Motor neuron (in vitro differentiated cells): ENCODE measurements around the gene EFR3B. TPM values are rescaled to one million over a fixed set of nuclear protein-coding genes. Genes with fewer than 3 reads are reported as not detected.
A peak's percentile ranks its signal among the peaks of the same experiment; 100 is the strongest.
"Not testable (repeated sequence)": the region's sequence is repeated elsewhere in the genome, so short reads cannot be mapped to it uniquely, and the experiment has no call there.

Experiments
- ATAC-seq, 8 experiments: fragments of 200-7000 bp; cut with Tn5 transposase; replicated peaks in 6 of 8; 2 replicates each; pipeline ENCODE4 v1.8.0; 2021; ENCODE audit warnings: mild to moderate bottlenecking in 8 of 8, moderate library complexity in 8 of 8
- H3K27ac ChIP-seq, 2 donors: fragments of 250-450 bp; sonication (Bioruptor Pico); 2 replicates each; pipeline ENCODE4 v1.9.0; 2021; ENCODE audit warnings: antibody characterized with exemption in 2 of 2, mild to moderate bottlenecking in 2 of 2, moderate library complexity in 1 of 2
- H3K4me1 ChIP-seq, 2 donors: fragments of 250-450 bp; sonication (Bioruptor Pico); replicated peaks in 1 of 2; 2 replicates each; pipeline ENCODE4 v1.6.1; 2021; ENCODE audit warnings: antibody characterized with exemption in 2 of 2, mild to moderate bottlenecking in 2 of 2, moderate library complexity in 1 of 2
- H3K4me3 ChIP-seq, 5 donors: fragments of 250-450 bp; sonication (Bioruptor Pico); 2 replicates each; pipeline ENCODE4 v1.9.0; 2021; ENCODE audit warnings: antibody characterized with exemption in 5 of 5, mild to moderate bottlenecking in 5 of 5, moderate library complexity in 4 of 5
- WGBS, 10 experiments: fragments of 450-650 bp; shearing (Covaris generic); methylation state at CpG; one replicate each; pipeline ENCODE4 v1.0.0; 2022; 5-methylcytosine and 5-hydroxymethylcytosine counted together
- in situ Hi-C, 9 experiments: fragments of 400-800 bp; cut with MboI; loops; one replicate each; pipeline ENCODE4 v1.15.0; 2021; ENCODE audit warnings: low sequenced_read_pairs in 9 of 9, low pct_unique_long_range_greater_than_20kb in 2 of 9; ENCODE audit not compliant: unreplicated experiment in 9 of 9
- total RNA-seq, 8 experiments: library from RNA; unstranded; fragments of 300-600 nt; gene quantifications; 2 replicates each; pipeline versions ENCODE4 v1.2.3 to v1.2.4, GENCODE V29; 2022

The EFR3B gene
- total RNA-seq, 8 experiments from 2014 or later = 12.3 to 30.7 (median 21.1) TPM

GRCh38 chr2:25149646-25150045 lies 107.8 kb downstream of the EFR3B start:
- no peak overlapping the region for H3K4me3 ChIP-seq
- ATAC-seq = no peak
- no peaks in the 10 kb centered on the region for H3K4me1 ChIP-seq
- in situ Hi-C loops = loop anchor here in 3 of 9 experiments (25.0 kb wide), 2 partner anchors 162 to 737 kb away; no protein-coding TSS in a partner anchor
- 87 to 100% (median 100%) methylated on average over 1 to 3 of the region's 6 CpGs; no CpG with 5 or more reads in 6 of the 10 experiments for WGBS, 10 experiments
- no peak overlapping the region for H3K27ac ChIP-seq

DNA sequence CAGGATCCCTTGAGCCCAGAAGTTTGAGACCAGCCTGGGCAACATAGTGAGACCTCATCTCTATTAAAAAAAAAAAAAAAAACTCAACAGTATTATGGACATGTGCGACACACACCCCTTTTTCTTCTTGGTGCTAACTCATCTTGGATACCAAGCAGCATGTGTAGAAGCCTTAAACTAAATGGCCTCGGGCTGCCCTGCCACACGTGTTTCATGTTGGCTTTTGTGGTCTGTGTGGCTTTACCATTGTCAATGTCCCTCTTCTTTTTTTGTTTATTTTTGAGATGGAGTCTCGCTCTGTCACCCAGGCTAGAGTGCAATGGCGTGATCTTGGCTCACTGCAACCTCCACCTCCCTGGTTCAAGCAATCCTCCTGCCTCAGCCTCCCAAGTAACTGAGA lies 109.1 kb downstream of the EFR3B start:
- H3K27ac ChIP-seq, H3K4me1 ChIP-seq, H3K4me3 ChIP-seq, in situ Hi-C loops, ATAC-seq: not testable (repeated sequence)
- WGBS, 10 experiments = 71 to 100% (median 93%) methylated on average over 1 to 3 of the region's 5 CpGs; no CpG with 5 or more reads in 3 of the 10 experiments

- Histone ChIP-seq H3K4me3 (no peak overlapping the region), H3K4me1 (no peaks in the 10 kb centered on the region), H3K27ac (no peak overlapping the region)
- no peak for ATAC-seq
- in situ Hi-C loops = no loop called here
- WGBS, 10 experiments = 50 to 100% (median 94%) methylated on average over 1 to 9 of the region's 12 CpGs; no CpG with 5 or more reads in 6 of the 10 experiments
These were observed 109.8 kb downstream of the EFR3B start for GRCh38 chr2:25151718-25152117.

DNA sequence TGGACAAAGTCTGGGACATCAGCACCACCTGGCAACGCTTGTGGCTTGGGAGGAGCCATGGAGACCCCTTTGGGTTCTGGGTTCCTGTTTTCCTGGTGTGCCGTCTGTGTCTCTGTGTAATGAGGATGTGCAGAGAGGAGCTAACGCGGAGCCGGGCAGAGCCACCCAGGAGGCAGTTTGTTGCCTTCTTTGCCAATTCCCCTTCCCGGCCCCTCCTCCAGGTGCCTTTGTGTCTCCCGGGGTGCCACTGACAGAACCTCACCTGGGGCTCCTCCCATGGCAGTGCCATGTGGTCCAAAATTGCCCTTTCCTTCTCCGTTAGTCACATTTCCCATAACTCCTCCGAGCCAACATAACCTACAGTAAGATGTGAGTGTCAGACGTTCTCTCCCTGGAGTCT lies 113.5 kb downstream of the EFR3B start:
- in situ Hi-C loops = no loop called here
- 73 to 100% (median 100%) methylated on average over 1 to 7 of the region's 10 CpGs; no CpG with 5 or more reads in 1 of the 10 experiments for WGBS, 10 experiments

DNA sequence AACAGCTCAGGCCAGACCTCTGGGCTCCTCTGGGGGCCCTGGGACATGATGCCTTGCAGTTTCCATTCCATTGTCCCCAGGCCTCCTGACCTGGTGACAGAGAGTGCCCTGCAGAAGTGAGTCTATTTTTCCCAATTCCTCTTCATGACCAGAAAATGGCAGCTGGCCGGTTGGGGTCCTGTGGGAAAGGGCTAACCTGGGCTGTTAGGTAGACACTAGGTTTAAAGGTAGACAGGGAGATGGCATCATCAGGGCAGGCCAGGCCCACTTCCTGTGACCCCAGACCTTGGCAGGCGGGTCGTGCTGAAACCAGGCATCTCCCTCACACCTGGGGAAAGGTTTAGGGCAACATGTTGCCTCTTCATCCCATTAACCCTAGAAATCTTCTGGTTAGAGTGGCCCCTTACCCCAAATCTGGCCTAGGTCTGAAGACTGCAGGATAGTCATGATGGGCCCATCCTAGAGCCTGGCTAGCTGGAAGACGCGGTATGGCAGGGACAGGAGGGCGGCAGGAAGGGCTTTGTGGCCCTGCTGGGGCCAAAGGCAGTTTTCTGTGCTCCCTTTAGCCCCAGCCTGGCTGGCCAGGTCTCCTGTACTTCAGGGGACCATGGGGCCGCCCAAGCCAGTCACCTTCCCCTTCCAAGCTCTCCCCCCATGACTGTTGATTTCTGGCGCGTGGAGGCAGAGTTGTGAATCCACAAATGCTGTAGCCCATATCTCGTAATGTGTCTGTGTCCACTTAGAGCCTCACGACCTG lies 116.4 kb downstream of the EFR3B start:
- no peak for ATAC-seq
- no peaks in the 10 kb centered on the region for H3K4me1 ChIP-seq
- WGBS, 10 experiments = 73 to 94% (median 82%) methylated on average over 1 to 7 of the region's 11 CpGs; no CpG with 5 or more reads in 4 of the 10 experiments
- no peak overlapping the region for H3K27ac ChIP-seq
- in situ Hi-C loops = no loop called here
- no peak overlapping the region for H3K4me3 ChIP-seq

More for the DNA sequence above, 113.5 kb downstream of the EFR3B start:
- H3K27ac ChIP-seq = no peak overlapping the region
- no peaks in the 10 kb centered on the region for H3K4me1 ChIP-seq
- no peak overlapping the region for H3K4me3 ChIP-seq
- no peak for ATAC-seq

GRCh38 chr2:25159949-25160348 lies 118.1 kb downstream of the EFR3B start:
- WGBS, 10 experiments = 61 to 90% (median 69%) methylated on average over 1 to 5 of the region's 8 CpGs; no CpG with 5 or more reads in 4 of the 10 experiments
- H3K4me1 ChIP-seq = no peaks in the 10 kb centered on the region
- H3K27ac ChIP-seq = no peak overlapping the region
- H3K4me3 ChIP-seq = no peak overlapping the region
- in situ Hi-C loops = no loop called here
- peak in 3 of 8 experiments; percentile 20 to 76 (median 50) for ATAC-seq

DNA sequence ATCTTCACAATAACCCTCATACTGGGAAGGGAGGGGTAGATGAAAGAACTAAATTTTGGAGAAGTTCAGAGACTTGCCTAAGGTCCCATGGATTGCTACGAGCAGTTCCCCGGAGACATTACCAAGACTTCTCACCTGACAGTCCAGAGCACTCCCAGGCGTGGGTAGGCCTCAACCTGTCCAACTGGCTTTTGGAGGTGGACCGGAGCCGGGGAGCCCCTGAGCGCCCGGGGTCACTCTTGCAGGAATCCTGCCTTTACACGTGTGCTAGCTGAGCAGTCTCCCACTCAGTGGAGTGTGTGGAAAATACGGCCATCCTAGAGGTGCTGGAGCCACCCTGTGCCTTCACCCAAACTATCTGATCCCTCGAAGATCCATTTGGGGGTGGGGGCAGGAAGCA lies 118.5 kb downstream of the EFR3B start:
- H3K4me3 ChIP-seq = no peak overlapping the region
- ATAC-seq = peak in 1 of 8 experiments; percentile 6
- no peaks in the 10 kb centered on the region for H3K4me1 ChIP-seq
- no peak overlapping the region for H3K27ac ChIP-seq
- WGBS, 10 experiments = 83 to 100% (median 100%) methylated on average over 1 to 5 of the region's 10 CpGs; no CpG with 5 or more reads in 3 of the 10 experiments
- in situ Hi-C loops = no loop called here

- in situ Hi-C loops = no loop called here
- H3K4me3 ChIP-seq = no peak overlapping the region
- WGBS, 10 experiments = 29 to 100% (median 88%) methylated on average over 3 to 29 of the region's 69 CpGs; no CpG with 5 or more reads in 5 of the 10 experiments
- no peak overlapping the region for H3K27ac ChIP-seq
- no peaks in the 10 kb centered on the region for H3K4me1 ChIP-seq
- ATAC-seq = peak in 2 of 8 experiments; percentile 51 to 72
These were observed 119.3 kb downstream of the EFR3B start for GRCh38 chr2:25161055-25161781.

DNA sequence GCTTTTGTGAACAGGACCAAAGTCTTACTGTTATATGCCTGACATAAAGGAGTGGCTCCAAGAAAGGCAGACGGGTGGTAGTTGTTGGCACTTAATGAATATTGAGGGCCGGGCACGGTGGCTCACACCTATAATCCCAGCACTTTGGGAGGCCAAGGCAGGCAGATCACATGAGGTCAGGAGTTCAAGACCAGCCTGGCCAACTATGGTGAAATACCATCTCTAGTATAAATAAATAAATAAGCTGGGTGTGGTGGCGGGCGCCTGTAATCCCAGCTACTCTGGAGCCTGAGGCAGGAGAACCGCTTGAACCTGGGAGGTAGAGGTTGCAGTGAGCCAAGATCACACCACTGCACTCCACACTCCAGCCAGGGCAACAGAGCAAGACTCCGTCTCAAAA lies 120.2 kb downstream of the EFR3B start:
- in situ Hi-C loops, H3K4me3 ChIP-seq, H3K27ac ChIP-seq, H3K4me1 ChIP-seq, ATAC-seq: not testable (repeated sequence)
- WGBS, 10 experiments = 85 to 100% (median 100%) methylated on average over 1 to 7 of the region's 7 CpGs; no CpG with 5 or more reads in 5 of the 10 experiments

- Histone ChIP-seq H3K4me3 (no peak overlapping the region), H3K27ac (no peak overlapping the region), H3K4me1 (peaks cover 3 to 5% of the 10 kb centered on the region in 2 donors)
- no peak for ATAC-seq
- whole genome bisulfite sequencing, 10 experiments = 27 to 83% (median 68%) methylated on average over 1 to 4 of the region's 8 CpGs; no CpG with 5 or more reads in 4 of the 10 experiments
- in situ Hi-C loops = no loop called here
These were observed 122.7 kb downstream of the EFR3B start for GRCh38 chr2:25164561-25164960.

DNA sequence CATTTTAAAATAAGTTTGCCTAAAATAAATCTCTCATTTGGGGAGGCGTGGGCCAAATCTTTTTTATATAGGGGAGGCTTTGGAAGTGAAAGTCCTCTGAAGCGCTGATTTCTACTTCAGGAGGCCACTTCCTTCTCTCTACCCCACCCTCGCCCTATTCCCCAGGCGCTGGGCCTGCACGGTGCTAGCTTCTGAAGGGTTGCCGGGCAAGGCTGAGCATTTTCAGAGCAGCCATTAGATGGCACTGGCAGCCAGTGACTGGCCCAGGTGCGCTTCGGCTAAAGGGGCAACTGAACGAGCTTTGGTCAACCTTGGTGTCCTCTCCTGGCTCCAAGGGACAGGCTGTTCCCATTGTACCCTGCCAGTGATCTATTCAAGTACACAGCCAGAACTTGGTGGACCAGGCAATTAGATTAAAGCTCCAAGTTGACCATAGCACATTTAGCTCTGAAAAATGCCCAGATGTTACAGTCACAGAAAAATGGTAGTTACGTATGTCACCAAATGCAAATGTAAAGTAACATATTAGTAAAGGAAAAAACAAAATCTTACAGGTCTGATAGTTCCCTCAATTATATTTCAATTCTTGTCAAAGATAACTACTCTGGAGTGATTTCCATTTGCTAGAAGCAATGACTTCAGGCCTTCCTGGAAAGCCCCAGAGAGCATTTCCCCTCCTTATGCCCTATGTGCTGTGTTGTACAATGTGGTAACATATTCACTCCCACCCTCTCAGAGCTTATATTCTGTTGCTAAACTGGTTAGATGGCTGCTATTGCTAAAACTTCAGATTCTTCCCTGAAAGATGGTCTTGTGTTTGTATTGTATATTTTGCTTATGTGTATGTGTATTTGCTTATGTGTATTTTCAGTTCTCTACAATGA lies 124.4 kb downstream of the EFR3B start:
- ATAC-seq = peak in 5 of 8 experiments; percentile 12 to 66 (median 52)

DNA sequence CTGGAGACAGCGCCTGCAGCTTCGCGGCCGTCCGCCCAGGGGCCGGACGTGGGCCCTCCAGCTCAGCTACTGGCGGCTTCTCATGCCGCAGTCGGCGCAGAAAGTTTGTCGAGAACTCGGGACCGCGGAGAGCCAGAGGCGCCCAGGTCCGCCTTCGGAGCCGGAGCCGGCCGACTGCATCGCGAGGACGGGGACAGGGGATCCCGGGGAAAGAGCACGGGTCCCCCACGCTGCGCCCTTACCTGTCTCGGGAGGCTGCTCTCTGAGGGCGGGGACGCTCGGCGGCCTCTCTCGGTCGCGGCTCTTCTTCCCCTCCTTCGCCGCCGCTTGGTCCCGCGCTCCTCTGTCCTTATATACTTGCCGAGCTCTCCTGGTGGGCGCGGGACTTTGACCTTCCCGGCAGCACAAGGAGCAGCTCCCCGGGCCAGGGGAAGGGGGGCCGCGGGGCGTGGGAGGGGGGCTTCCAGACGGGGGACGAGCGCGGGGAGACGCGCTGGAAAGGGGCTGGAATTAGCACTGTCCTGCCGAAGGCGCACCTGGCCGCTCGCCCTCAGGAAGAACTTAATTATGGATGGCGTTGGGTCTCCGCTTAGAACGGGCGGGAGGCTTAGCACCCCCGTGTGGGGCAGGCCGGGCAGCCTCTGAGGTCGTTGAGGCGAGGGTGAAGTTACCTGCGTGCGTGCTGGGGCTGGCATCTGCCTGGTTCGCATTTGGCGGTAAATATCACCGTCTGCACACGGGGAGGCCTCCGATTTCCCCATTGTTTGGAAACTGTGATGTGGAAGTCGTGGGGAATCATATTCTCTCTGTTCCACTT lies 126.6 kb downstream of the EFR3B start, which contains the start of gene POMC:
Gene POMC, minus strand, starts transcription at position 325 of the 817 bp plus-strand sequence. CDS start 3,808 bp downstream, outside the sequence.
- 0 to 33% (median 11%) methylated on average over 1 to 5 of the region's 75 CpGs; no CpG with 5 or more reads in 5 of the 10 experiments for WGBS, 10 experiments
- peak; percentile 54 to 81 (median 64) for ATAC-seq

More for the DNA sequence above, 124.4 kb downstream of the EFR3B start:
- 0 to 100% (median 66%) methylated on average over 1 to 3 of the region's 10 CpGs; no CpG with 5 or more reads in 2 of the 10 experiments for WGBS, 10 experiments
- peaks cover 3 to 5% of the 10 kb centered on the region in 2 donors for H3K4me1 ChIP-seq
- H3K27ac ChIP-seq = no peak overlapping the region
- H3K4me3 ChIP-seq = no peak overlapping the region
- in situ Hi-C loops = no loop called here

More for the DNA sequence above, 126.6 kb downstream of the EFR3B start, which contains the start of gene POMC:
- in situ Hi-C loops = no loop called here
- Histone ChIP-seq H3K4me3 (peak within 1 kb of the TSS; percentile 6 to 25 (median 16)), H3K4me1 (peaks cover 3 to 5% of the 10 kb centered on the region in 2 donors), H3K27ac (no peak within 1 kb of the TSS)
